ENCODE data around the gene DIP2B.

DIP2B gene

DNA sequence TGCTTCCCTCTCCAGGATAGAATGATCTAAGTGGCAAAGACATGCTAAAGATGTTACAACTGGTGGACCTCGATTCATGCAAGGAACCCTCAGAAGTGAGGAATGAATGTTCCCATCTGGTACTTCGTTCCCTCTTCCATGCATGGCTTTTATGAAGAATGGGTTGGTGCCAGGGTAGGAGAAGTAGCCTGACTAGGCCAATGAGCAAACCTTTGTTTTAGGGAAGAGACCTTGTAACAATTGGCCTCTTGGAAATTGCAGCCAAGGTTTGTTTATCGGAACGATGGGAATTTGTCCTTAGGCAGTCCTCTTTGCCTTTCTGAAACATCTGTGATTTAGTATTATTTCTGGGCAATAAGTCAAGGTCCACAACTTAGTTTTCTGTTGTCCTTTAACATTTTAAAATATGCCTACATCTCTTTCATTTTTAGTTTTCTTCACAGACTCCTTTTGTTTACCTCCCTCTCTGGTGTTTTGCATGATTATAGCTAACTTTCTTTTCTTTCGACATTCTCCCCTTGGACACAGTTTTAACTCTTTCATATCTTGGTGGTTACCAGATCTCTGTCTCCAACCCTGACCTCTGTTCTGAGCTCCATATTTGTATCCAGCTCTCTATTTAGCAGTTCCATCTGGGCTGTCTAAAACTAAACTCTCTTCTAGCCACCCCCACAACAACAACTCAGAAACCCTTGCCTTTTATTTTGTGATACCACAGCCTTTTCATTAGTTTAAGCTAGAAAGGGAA is 70.0 kb downstream of the DIP2B start:
- in situ Hi-C loops (cut with MboI; ENCODE audit: low sequenced_read_pairs): no loop called here

DNA sequence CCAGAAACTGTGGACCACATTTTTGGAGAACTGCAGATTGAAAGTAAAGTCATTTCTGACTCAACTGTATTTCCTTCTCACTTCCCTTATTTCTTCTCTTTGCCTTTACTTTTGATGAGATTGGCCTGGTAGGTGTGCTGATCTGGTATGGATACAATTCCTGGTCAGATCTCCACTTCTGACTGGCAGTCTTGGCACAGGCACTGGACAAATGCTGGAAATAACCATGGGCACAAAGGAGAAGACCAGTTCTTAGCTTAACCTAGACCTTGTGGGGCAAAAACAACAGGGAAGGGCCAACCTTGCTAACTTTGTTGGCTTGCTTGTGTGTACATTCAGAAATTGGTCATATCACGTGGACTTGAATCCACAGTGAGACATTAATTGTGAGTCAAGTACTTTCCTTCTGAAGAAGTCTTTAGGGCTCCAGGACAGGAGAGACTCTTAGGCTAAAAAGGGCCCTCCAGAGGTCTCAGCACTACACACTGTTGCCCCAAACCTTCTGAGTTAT is 75.0 kb downstream of the DIP2B start:
- in situ Hi-C loops (cut with MboI; ENCODE audit: low sequenced_read_pairs): no loop called here

DNA sequence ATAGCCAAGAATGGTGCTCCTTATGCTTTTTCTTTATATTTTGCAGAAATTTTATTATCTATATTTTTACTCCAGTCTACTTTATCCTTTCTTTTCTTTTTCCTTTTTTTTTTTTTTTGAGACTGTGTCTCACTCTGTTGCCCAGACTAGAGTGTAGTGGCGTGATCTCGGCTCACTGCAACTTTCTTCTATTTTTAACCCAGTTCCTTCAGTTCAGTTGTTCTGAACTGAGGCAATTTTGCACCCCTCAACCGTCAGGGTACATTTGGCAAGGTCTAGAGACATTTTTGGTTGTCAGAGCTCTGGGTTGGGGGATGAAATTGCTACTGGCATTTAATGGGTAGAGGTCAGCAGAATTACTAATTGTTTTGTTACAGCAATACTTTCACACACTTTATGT is 75.7 kb downstream of the DIP2B start:
- in situ Hi-C loops (cut with MboI; ENCODE audit: low sequenced_read_pairs): no loop called here

DNA sequence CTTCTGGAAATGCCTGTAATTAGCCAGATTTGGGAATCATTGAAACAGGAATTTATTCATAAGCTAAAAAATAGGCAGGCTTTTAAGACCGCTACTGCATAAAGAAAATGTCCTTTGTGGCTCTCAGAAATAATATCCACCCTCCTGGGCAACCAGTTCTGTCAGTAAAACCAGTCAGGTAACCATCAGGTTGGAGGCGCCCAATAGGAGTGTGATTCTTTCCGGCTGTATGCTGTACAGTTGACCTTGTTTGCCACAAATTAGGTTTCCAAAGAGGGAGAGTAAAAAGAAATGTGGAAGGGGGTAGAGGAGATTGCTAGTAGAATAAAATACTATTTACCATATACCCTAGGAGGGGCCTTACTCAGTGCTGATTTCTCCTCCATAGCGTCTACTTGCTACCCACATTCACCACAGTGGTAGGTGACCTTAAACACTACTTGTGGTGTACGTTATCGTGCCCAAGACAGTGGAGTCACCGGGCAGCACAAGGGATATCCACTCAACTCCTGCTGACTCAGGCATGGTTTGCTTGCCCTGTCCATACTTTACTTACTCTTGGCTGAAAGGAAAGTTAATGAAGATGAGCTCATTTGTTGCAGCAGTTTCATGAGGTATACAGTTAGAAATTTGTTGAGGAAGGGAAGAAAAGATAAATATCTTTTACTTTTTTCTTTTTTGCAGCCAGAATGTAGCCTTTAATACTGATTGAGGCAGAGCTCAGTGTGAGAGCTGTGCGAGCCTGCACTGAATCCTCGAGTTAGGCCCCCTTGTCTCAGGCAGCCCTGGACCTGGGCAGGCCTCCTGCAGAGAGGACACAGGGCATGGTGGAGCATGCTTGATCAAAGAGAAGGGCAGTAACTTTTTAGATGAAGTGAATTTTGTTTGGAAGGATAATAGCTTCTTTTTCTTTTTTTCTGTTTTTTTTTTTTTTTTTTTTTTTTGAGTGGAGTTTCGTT is 76.7 kb downstream of the DIP2B start:
- in situ Hi-C loops (cut with MboI; ENCODE audit: low sequenced_read_pairs): no loop called here

DNA sequence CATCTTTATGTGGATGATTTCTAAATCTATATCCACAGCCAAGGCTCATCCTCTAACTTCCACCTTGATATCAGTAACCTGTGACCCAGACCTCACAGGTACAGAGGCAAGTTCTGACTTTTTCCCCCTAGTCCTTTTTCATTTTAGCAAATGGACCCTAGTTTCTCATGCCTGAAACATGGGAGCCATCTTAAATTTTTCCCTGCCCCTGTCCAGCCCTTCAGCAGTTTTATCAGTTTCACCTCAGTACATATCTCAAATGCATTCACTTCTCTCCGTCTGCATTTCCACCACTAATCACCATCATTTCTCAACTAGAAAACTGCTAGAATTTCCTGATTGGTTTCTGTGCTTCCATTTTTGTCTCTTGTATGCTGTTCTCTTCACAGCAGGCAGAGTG is 79.3 kb downstream of the DIP2B start:
- in situ Hi-C loops (cut with MboI; ENCODE audit: low sequenced_read_pairs): no loop called here

DNA sequence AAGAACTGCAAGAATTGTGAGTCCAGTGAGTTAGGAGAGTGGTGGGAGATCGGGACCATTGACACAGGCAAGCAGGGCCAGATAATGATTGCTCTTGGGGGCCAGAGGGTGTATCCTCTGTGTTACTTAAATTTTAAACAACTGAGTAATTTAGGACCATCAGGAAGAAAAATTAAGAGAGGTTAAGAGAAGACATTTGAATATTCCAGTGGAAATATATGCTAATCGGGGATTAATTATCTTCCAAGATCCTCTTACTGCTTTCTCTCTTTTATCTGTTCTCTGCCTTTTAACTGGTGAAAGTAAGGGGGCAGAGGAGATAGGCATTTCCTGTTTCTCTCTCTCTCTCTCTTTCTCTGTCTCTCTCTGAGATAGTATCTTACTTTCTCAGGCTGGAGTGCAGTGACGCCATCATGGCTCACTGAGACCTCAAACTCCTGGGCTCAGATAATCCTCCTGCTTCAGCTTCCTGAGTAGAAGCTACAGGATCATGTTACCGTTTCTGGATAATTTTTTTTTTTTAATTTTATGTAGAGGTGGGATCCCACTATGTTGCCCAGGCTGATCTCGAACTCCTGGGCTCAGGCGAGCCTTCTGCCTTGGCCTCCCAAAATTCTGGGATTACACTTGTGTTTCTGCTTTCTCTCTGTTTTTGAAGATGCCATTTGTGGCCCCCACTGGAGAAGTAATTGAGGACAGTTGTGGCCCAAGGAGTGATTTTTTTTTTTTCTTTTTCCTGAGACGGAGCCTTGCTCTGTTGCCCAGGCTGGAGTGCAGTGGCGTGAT is 85.1 kb downstream of the DIP2B start:
- in situ Hi-C loops (cut with MboI; ENCODE audit: low sequenced_read_pairs): no loop called here

DNA sequence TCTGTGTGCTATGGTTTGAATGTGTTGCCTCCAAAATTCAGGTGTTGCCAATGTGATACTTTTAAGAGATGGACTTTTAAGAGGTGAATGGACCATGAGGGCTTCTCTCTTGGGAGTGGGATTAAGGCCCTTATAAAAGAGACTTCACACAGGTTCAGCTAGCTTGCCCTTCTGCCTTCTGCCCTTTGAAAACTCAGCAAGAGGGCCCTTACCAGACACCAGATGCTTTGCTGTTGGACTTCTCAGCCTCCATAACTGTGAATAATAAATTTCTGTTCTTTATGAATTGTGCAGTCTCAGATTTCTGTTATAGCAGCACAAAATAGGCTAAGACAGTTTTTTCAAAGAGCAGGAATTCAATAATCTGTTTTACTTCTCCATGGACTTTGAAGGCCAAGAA is 86.1 kb downstream of the DIP2B start:
- in situ Hi-C loops (cut with MboI; ENCODE audit: low sequenced_read_pairs): no loop called here

DNA sequence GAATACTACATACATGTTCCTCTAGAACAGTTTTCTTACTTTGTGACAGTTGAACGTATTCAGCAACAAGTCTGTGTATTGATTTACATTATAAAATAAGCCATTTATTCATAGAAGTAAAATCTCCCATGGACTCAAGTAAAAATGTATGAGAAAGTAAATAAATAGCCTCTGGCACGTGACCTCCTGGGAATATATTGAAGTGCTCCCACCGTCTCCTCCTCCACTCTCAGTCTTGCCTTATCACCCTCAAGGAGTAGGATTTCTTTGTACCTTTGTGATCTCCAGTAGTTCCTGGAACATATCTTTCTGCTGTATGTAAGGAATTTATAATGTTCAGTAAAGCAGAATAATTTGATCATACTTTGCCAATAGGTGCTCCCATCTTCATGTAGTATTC is 90.9 kb downstream of the DIP2B start:
- in situ Hi-C loops (cut with MboI; ENCODE audit: low sequenced_read_pairs): no loop called here

DNA sequence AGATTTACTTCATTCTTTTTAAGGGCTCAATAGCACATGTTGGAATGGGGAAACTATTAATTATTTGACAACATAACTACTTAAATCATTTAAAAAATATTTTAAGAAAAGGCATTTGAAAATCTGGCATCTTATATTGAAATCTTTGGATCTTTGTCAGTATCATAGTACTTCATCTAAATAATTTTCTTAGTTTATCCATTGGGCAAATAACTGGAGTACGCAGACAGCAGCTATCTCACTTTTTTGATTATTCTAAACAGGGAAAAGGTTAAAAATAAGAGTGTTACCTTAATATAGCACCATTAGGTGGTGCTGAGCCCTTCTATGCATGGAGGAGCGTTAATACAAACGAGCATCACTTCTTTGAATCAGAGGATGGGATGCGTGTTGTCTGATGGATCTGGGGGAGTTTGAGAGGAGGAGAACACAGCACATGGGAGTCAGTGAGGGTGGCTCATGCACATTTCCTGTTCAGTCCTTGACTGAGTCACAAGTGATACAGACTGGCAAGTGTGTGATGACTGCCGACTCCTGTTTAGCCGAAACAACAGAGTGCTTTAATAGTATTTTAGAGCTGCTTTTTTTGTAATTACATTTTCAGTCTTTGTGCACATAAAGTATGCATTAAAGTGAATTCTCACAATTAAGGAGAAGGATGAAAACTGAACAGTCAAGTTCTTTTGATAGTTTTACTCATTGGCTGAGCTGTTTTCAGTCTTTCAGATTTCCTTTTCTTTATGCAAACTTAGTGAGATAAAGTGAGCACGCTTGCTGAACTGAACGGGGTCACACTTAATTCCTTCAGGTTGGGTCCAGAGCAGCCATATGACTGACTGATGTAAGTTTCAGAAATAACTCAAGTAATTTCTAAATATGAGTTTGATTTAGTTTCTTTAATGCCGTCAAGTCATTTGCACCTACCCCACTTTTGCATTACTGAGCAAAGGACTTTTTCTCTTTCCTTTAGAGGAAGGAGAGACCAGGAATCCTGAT is 92.7 kb downstream of the DIP2B start:
- in situ Hi-C loops (cut with MboI; ENCODE audit: low sequenced_read_pairs): no loop called here

DNA sequence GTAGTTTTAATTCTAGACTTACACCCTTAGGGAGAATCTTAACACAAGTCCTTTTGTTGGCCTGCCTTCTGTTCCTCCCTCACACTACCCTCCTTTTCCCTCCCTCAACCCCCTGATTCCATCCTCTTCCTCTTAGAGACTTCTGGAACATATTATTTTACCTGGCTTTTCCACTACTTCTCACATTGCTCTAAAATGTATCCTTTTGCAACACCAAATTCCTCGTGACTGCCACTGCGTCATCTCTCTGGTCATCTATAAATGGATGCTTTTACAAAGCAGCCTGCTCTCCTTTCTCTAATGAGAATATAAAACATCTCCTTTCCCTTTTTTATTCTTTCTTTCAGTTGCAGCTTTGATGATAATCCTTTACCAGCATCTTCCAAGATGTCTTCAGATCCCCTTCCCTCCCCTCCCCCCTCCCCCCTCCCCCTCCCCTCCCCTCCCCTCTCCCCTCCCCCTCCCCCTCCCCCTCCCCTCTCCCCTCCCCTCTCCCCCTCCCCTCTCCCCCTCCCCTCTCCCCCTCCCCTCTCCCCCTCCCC is 93.6 kb downstream of the DIP2B start:
- in situ Hi-C loops (cut with MboI; ENCODE audit: low sequenced_read_pairs): no loop called here

DNA sequence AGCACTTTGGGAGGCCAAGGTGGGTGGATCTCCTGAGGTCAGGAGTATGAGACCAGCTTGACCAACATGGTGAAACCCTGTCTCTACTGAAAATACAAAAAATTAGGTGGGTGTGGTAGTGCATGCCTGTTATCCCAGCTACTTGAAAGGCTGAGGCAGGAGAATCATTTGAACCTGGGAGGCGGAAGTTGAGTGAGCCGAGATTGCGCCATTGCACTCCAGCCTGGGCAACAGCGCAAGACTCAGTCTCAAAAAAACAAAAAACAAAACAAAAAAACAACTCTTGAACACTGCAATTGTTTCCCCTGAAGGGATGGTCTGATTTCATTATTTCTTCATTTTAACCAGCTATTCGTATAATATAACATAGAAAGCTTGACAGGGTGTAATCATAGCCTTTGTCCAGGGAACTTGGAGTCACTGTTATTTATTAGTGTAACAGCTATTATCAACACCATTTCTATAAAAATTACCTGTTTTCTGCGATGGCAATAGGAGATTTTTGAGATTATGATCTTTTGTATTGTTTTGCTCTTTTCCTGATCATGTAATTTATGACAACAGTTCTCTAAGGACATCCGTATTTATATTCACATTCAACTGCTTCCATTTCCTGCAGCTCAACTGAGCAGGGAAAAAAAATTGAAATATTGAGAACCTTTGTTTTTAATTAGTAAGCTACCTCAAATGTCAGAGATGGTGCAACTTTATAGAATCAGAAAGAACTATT is 94.7 kb downstream of the DIP2B start:
- in situ Hi-C loops (cut with MboI; ENCODE audit: low sequenced_read_pairs): no loop called here

DNA sequence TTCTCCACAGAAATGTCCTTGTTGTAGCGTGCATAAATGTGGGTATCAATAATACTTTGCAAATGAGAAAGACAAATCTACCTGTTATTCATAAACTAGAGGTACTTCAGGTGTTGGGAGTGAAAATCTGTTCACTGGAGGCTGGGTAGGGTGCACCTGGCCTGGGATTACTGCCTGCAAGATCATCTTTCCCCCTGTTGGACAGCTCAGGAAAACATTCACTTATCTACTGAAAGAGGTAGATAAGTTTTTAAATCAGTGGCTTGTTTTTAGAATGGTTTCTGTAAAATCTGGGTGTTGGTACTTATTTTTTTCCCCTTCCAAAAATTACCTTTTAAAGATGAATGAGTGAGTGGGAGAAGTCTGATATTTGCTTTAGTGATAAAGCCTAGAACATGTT is 95.6 kb downstream of the DIP2B start:
- in situ Hi-C loops (cut with MboI; ENCODE audit: low sequenced_read_pairs): no loop called here

DNA sequence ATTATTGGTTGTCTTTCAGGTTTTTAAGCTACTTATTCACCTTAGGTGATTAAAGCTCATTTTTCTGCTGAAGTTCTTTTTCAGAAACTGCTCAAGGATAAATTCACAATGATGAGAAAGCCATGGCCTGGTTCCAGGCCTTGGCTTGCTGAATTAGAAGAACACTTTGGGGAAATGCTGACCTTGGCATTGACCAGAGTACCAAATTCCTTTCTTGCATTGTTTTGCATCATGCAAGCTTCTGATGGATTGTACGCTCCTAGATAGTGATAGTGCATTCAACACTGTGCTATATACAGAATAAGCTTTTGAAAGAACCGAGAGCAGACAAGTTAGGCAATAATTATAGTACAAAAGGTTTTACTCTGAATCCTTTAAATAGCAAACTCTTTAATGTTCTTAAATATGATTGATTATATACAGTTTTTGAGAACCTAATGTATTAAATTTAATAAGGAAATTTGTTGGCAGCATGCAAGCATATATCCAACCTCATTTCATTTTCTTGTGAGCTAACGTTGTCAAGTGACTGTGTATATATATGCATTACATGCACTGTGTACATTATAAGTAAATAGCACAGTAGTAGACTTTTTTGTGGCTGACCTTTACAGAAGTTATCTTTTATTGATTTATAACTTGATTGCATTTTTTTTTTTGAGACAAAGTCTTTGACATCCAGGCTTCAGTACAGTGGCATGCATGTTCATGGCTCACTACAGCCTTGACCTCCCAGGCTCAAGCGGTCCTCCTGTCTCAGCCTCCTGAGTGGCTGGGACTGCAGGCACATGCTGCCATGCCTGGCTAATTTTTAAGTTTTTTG is 99.2 kb downstream of the DIP2B start:
- in situ Hi-C loops (cut with MboI; ENCODE audit: low sequenced_read_pairs): no loop called here

DNA sequence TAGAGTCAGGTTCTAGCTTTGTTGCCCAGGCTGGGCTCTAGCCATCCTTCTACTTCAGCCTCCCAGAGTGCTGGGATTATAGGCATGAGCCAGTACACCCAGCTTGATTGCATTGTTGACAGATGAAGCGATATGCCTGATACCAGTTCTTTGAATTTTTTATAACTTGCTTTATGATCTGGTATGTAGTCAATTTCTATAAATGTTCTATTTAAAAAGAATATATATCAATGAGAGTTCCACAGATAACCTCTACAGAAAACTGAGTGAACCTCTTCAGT is 99.8 kb downstream of the DIP2B start:
- in situ Hi-C loops (cut with MboI; ENCODE audit: low sequenced_read_pairs): no loop called here

DNA sequence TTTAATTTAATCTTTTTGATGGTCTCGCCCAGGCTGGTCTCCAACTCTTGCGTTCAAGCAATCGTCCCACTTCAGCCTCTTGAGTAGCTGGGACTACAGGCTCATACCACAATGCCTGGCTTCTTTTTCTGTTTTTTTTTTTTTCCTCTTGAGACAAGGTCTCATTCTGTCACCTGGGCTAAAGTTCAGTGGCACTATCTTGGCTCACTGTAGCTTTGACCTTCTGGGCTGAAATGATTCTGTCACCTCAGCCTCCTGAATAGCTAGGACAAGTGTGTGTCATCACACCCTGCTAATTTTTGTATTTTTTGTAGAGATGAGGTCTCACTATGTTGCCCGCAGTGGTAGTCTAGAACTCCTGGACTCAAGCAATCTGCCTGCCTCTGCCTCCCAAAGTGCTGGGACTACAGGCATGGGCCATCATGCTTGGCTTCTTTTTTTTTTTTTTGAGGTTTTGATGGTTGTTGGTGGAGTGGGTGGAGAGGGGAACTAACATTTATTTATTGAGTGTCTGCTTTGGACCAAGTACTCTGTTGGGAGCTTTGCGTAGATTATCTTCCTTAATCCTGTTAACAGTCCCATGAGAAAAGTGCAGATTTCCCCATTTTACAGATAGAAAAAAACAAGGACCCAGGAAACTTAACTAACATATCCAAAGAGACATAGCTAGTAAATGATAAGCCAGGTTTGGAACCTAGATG is 102.0 kb downstream of the DIP2B start:
- in situ Hi-C loops (cut with MboI; ENCODE audit: low sequenced_read_pairs): no loop called here

DNA sequence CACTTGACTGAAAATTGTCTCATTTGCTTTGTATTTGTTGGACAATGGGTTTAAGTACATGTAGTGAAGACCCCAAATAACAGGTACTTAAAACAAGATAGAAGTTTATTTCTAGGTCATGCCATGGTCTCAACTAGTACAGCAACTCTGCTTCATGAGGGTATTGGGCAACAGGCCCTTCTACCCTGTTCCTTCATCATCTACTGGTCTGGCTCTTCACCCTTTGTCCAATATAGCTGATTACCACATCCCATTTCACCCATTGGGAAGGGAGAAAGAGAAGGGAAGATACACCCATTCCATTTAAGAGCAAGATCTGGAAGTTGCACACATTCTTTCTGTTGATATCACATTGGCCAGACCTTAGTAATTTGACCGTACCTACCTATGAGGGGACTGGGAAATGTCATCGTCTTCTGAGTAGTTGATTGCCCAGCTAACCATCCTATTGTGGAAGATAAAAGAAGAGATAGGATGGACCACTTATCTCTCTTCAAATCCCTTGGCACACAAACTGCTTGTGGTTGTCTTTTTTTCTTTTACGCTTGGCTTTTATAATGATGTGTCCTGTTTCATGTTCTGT is 104.6 kb downstream of the DIP2B start:
- in situ Hi-C loops (cut with MboI; ENCODE audit: low sequenced_read_pairs): no loop called here

DNA sequence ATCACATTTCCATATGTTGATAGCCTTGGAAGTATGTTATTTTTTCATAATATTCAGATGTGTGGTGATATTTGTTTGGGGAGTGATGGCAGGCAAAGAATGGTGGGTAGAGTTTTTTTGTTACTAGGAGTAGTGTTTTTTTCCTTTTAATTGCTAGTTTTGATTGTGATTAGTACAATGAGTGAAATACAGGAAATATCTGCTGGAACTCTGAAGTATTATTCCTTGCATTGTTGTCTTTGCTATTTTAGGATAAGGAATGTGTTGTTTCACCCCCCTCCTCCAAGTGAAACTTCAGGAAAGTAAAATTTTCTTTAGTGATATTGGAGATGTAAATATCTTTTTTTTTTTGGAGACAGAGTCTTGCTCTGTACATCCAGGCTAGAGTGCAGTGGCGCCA is 105.4 kb downstream of the DIP2B start:
- in situ Hi-C loops (cut with MboI; ENCODE audit: low sequenced_read_pairs): no loop called here

All from HL-60/S4 (cell line).